Activated T-helper 1 cell treated with anti-CD3 and anti-CD28 coated beads, Interleukin-2, amount 50 U/mL, for 16 hours (primary cell): Measurements from ENCODE around the gene DRAP1.
"Not testable (repeated sequence)": the region's sequence is repeated elsewhere in the genome, so short reads cannot be mapped to it uniquely, and the experiment has no call there.

ENCODE experiments used
- DNase-seq, 2 donors: peaks; one replicate each; pipeline ENCODE4 v3.0.0-alpha.2; 2020; ENCODE audit warnings: low read depth in 1 of 2, low spot score in 1 of 2

The DRAP1 gene

GRCh38 chr11:65931773-65932557 is 12.7 kb downstream of the DRAP1 start:
- DNase-seq = no peak

- no peak for DNase-seq
Observed at GRCh38 chr11:65932558-65932919, 13.3 kb downstream of the DRAP1 start.

- DNase-seq = no peak
Observed at GRCh38 chr11:65934014-65934413, 14.8 kb downstream of the DRAP1 start.

GRCh38 chr11:65937766-65938165 is 18.5 kb downstream of the DRAP1 start:
- DNase-seq = no peak

GRCh38 chr11:65941720-65942310 is 22.6 kb downstream of the DRAP1 start:
- DNase-seq = no peak

- DNase-seq = no peak
Observed at GRCh38 chr11:65942531-65942930, 23.3 kb downstream of the DRAP1 start.

- DNase-seq = no peak
Observed at GRCh38 chr11:65944191-65944590, 25.0 kb downstream of the DRAP1 start.

GRCh38 chr11:65944767-65945166 is 25.5 kb downstream of the DRAP1 start:
- no peak for DNase-seq

- no peak for DNase-seq
Observed at GRCh38 chr11:65945430-65945911, 26.2 kb downstream of the DRAP1 start, which contains the start of gene TSGA10IP. TSS of gene TSGA10IP (plus strand) at chr11:65945480. CDS start at chr11:65945676, 196 bp downstream.

GRCh38 chr11:65945941-65946558 is 26.8 kb downstream of the DRAP1 start:
- no peak for DNase-seq

GRCh38 chr11:65946655-65947054 is 27.4 kb downstream of the DRAP1 start:
- no peak for DNase-seq

GRCh38 chr11:65947133-65947532 is 27.9 kb downstream of the DRAP1 start:
- no peak for DNase-seq

- no peak for DNase-seq
Observed at GRCh38 chr11:65947603-65948125, 28.4 kb downstream of the DRAP1 start.

GRCh38 chr11:65950711-65951110 is 31.5 kb downstream of the DRAP1 start:
- not testable (repeated sequence) for DNase-seq

- DNase-seq = not testable (repeated sequence)
Observed at GRCh38 chr11:65951641-65952040, 32.4 kb downstream of the DRAP1 start.

- no peak for DNase-seq
Observed at GRCh38 chr11:65952052-65952521, 32.9 kb downstream of the DRAP1 start.

GRCh38 chr11:65953471-65953870 is 34.2 kb downstream of the DRAP1 start:
- DNase-seq = no peak

- no peak for DNase-seq
Observed at GRCh38 chr11:65954771-65955170, 35.5 kb downstream of the DRAP1 start.

- no peak for DNase-seq
Observed at GRCh38 chr11:65958291-65958690, 39.1 kb downstream of the DRAP1 start.

- DNase-seq = no peak
Observed at GRCh38 chr11:65958774-65959420, 39.7 kb downstream of the DRAP1 start.

GRCh38 chr11:65960824-65961266 is 41.6 kb downstream of the DRAP1 start:
- no peak for DNase-seq
